H1 (cell line): ENCODE measurements around the gene CDC42SE2. TPM values are rescaled to one million over a fixed set of nuclear protein-coding genes. Genes with fewer than 3 reads are reported as not detected.

Experiments
- BACH1 ChIP-seq: IDR thresholded peaks from 2 replicates; pipeline ENCODE4 v1.6.1; 2012; ENCODE audit warnings: low read length, improper control_type of control experiment
- BCL11A ChIP-seq, 2 experiments: IDR thresholded peaks; one replicate each; pipeline ENCODE4 v1.6.1; 2011; ENCODE audit warnings: low read depth in 2 of 2, low read length in 2 of 2, mild to moderate bottlenecking in 2 of 2
- GABPA ChIP-seq: IDR thresholded peaks from 2 replicates; pipeline ENCODE4 v1.6.1; 2011; ENCODE audit warnings: mild to moderate bottlenecking, low read length, moderate library complexity, borderline replicate concordance; ENCODE audit not compliant: insufficient read depth
- KDM4A ChIP-seq: IDR thresholded peaks from one replicate; pipeline ENCODE4 v1.7.1; 2012; ENCODE audit warnings: low read depth, mild to moderate bottlenecking, moderate library complexity, low read length, inconsistent platforms; ENCODE audit not compliant: severe bottlenecking
- MAFK ChIP-seq: IDR thresholded peaks from 2 replicates; pipeline ENCODE4 v1.6.1; 2012; ENCODE audit warnings: low read depth, mild to moderate bottlenecking, improper control_type of control experiment, low read length
- POLR2A ChIP-seq, 2 experiments: IDR thresholded peaks; 1 replicate in 1 of 2; 2 replicates in 1 of 2; pipeline ENCODE4 v1.6.1; 2011; ENCODE audit warnings: low read depth in 2 of 2, low read length in 2 of 2, mild to moderate bottlenecking in 2 of 2; ENCODE audit errors: control extremely low read depth in 1 of 2
- RAD21 ChIP-seq, 2 experiments: IDR thresholded peaks in 1 of 2; conservative IDR thresholded peaks in 1 of 2; 2 replicates each; pipeline ENCODE4 v1.6.1; 2011; ENCODE audit warnings: low read depth in 2 of 2, low read length in 2 of 2, improper control_type of control experiment in 1 of 2, inconsistent platforms in 1 of 2, mild to moderate bottlenecking in 1 of 2, moderate library complexity in 1 of 2
- SRF ChIP-seq: IDR thresholded peaks from 2 replicates; pipeline ENCODE4 v1.6.1; 2011; ENCODE audit warnings: mild to moderate bottlenecking, low read depth, low read length, moderate library complexity
- TCF12 ChIP-seq: IDR thresholded peaks from 2 replicates; pipeline ENCODE4 v1.6.1; 2011; ENCODE audit warnings: low read depth, mild to moderate bottlenecking, low read length
- polyA plus RNA-seq, 7 experiments: library from polyadenylated mRNA; depleted of rRNA in 3 of 7; stranded (reverse) in 5 of 7; unstranded in 2 of 7; fragments of >200 nt in 5 of 7; fragments of 200-250 nt in 2 of 7; gene quantifications; 1 replicate in 5 of 7; 2 replicates in 1 of 7; 4 replicates in 1 of 7; pipeline versions ENCODE4 v1.2.1 to v1.2.3, GENCODE V29; 2011 to 2013; ENCODE audit warnings: missing spikeins in 2 of 7, mixed read lengths in 2 of 7
- total RNA-seq: library from RNA; stranded (reverse); fragmentation: NEBNext Ultra II Directional; extraction: Animal tissue kit (Norgen Biotek cat#: 25700); gene quantifications from 2 replicates; pipeline ENCODE4 v1.2.1, GENCODE V29; 2021
- TF ChIP-seq, protein P1 (sequence below): fragments of 300-600 bp; sonication (generic); IDR thresholded peaks from 2 replicates; pipeline ENCODE4 v1.7.1; 2012; ENCODE audit warnings: low read length, moderate library complexity, mild to moderate bottlenecking, inconsistent platforms; ENCODE audit not compliant: insufficient replicate concordance
- TF ChIP-seq, protein P2 (sequence below): IDR thresholded peaks from 2 replicates; pipeline ENCODE4 v1.6.1; 2011; ENCODE audit warnings: low read depth, mild to moderate bottlenecking, low read length; ENCODE audit not compliant: insufficient read depth

Gene CDC42SE2
- total and polyA plus RNA-seq, 2 of the 8 experiments (the other 6 are each of a cell fraction or from before 2014, with no cell fraction given), result 16.7 to 30.8 TPM

DNA sequence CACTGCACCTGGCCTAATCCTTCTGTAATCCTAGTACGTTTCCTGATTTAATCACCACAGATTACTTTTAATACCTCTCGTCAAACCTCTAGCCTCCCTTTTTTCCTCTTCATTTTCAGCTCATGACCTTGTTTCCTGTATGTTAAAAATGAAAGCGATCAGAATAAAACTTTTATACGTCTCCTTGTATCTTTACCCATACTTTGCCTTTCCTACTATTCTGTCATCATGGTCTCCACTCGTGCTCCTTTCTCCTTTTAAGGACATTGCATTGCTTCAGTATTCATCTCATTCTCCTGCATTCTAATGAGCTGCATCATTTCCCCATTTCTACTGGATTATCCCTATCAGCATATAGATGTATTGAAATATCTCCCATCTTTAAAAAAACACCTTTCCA, 8.5 kb downstream of the CDC42SE2 start (continued):
- TF ChIP-seq, protein P1, sequence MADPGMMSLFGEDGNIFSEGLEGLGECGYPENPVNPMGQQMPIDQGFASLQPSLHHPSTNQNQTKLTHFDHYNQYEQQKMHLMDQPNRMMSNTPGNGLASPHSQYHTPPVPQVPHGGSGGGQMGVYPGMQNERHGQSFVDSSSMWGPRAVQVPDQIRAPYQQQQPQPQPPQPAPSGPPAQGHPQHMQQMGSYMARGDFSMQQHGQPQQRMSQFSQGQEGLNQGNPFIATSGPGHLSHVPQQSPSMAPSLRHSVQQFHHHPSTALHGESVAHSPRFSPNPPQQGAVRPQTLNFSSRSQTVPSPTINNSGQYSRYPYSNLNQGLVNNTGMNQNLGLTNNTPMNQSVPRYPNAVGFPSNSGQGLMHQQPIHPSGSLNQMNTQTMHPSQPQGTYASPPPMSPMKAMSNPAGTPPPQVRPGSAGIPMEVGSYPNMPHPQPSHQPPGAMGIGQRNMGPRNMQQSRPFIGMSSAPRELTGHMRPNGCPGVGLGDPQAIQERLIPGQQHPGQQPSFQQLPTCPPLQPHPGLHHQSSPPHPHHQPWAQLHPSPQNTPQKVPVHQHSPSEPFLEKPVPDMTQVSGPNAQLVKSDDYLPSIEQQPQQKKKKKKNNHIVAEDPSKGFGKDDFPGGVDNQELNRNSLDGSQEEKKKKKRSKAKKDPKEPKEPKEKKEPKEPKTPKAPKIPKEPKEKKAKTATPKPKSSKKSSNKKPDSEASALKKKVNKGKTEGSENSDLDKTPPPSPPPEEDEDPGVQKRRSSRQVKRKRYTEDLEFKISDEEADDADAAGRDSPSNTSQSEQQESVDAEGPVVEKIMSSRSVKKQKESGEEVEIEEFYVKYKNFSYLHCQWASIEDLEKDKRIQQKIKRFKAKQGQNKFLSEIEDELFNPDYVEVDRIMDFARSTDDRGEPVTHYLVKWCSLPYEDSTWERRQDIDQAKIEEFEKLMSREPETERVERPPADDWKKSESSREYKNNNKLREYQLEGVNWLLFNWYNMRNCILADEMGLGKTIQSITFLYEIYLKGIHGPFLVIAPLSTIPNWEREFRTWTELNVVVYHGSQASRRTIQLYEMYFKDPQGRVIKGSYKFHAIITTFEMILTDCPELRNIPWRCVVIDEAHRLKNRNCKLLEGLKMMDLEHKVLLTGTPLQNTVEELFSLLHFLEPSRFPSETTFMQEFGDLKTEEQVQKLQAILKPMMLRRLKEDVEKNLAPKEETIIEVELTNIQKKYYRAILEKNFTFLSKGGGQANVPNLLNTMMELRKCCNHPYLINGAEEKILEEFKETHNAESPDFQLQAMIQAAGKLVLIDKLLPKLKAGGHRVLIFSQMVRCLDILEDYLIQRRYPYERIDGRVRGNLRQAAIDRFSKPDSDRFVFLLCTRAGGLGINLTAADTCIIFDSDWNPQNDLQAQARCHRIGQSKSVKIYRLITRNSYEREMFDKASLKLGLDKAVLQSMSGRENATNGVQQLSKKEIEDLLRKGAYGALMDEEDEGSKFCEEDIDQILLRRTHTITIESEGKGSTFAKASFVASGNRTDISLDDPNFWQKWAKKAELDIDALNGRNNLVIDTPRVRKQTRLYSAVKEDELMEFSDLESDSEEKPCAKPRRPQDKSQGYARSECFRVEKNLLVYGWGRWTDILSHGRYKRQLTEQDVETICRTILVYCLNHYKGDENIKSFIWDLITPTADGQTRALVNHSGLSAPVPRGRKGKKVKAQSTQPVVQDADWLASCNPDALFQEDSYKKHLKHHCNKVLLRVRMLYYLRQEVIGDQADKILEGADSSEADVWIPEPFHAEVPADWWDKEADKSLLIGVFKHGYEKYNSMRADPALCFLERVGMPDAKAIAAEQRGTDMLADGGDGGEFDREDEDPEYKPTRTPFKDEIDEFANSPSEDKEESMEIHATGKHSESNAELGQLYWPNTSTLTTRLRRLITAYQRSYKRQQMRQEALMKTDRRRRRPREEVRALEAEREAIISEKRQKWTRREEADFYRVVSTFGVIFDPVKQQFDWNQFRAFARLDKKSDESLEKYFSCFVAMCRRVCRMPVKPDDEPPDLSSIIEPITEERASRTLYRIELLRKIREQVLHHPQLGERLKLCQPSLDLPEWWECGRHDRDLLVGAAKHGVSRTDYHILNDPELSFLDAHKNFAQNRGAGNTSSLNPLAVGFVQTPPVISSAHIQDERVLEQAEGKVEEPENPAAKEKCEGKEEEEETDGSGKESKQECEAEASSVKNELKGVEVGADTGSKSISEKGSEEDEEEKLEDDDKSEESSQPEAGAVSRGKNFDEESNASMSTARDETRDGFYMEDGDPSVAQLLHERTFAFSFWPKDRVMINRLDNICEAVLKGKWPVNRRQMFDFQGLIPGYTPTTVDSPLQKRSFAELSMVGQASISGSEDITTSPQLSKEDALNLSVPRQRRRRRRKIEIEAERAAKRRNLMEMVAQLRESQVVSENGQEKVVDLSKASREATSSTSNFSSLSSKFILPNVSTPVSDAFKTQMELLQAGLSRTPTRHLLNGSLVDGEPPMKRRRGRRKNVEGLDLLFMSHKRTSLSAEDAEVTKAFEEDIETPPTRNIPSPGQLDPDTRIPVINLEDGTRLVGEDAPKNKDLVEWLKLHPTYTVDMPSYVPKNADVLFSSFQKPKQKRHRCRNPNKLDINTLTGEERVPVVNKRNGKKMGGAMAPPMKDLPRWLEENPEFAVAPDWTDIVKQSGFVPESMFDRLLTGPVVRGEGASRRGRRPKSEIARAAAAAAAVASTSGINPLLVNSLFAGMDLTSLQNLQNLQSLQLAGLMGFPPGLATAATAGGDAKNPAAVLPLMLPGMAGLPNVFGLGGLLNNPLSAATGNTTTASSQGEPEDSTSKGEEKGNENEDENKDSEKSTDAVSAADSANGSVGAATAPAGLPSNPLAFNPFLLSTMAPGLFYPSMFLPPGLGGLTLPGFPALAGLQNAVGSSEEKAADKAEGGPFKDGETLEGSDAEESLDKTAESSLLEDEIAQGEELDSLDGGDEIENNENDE, result no peak
- TF ChIP-seq KDM4A, result no peak
- no peak for TF ChIP-seq BCL11A (IDR thresholded peaks at IDR 0.05; ENCODE audit: low read depth in 2 of 2, low read length in 2 of 2)
- TF ChIP-seq SRF, result no peak
- TF ChIP-seq POLR2A (IDR thresholded peaks at IDR 0.05; ENCODE audit: control extremely low read depth in 1 of 2, low read depth in 2 of 2, low read length in 2 of 2), result no peak
- no peak for TF ChIP-seq TCF12
- TF ChIP-seq GABPA, result no peak
- no peak for TF ChIP-seq MAFK
- TF ChIP-seq RAD21 (IDR thresholded peaks at IDR 0.05 in 1 of 2, conservative IDR thresholded peaks at IDR 0.05 in 1 of 2; ENCODE audit: low read depth in 2 of 2, low read length in 2 of 2), result no peak
- TF ChIP-seq, protein P2, sequence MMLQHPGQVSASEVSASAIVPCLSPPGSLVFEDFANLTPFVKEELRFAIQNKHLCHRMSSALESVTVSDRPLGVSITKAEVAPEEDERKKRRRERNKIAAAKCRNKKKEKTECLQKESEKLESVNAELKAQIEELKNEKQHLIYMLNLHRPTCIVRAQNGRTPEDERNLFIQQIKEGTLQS, result no peak
- TF ChIP-seq BACH1, result no peak
